ENCODE data around the gene BIRC2.

Gene BIRC2

DNA sequence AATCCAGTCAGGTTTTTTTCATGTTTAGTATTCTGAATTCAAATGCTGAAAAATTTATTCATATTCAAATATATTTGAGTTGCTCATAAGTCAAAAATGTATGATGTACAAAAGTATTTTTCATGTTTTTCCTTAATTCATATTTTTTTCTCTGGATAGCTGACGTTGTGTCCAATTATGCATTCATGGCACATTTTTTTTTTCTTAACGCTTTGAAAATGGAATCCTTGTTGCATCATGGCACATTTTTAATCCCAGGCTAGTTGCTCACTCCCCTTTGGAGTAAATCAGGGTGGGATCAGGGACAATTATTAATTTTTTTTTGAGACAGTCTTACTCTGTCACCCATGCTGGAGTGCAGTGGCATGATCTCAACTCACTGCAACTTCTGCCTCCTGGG lies 15.7 kb upstream of the BIRC2 start:
- no peak for TF ChIP-seq FOXP2 (optimal IDR thresholded peaks at IDR 0.05; ENCODE audit: borderline replicate concordance, extremely low read depth, extremely low read length, insufficient read depth)
- TF ChIP-seq SIN3A (IDR thresholded peaks at IDR 0.05; ENCODE audit: borderline replicate concordance, insufficient read depth, low read length) = no peak
- TF ChIP-seq, protein P1, sequence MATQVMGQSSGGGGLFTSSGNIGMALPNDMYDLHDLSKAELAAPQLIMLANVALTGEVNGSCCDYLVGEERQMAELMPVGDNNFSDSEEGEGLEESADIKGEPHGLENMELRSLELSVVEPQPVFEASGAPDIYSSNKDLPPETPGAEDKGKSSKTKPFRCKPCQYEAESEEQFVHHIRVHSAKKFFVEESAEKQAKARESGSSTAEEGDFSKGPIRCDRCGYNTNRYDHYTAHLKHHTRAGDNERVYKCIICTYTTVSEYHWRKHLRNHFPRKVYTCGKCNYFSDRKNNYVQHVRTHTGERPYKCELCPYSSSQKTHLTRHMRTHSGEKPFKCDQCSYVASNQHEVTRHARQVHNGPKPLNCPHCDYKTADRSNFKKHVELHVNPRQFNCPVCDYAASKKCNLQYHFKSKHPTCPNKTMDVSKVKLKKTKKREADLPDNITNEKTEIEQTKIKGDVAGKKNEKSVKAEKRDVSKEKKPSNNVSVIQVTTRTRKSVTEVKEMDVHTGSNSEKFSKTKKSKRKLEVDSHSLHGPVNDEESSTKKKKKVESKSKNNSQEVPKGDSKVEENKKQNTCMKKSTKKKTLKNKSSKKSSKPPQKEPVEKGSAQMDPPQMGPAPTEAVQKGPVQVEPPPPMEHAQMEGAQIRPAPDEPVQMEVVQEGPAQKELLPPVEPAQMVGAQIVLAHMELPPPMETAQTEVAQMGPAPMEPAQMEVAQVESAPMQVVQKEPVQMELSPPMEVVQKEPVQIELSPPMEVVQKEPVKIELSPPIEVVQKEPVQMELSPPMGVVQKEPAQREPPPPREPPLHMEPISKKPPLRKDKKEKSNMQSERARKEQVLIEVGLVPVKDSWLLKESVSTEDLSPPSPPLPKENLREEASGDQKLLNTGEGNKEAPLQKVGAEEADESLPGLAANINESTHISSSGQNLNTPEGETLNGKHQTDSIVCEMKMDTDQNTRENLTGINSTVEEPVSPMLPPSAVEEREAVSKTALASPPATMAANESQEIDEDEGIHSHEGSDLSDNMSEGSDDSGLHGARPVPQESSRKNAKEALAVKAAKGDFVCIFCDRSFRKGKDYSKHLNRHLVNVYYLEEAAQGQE (IDR thresholded peaks at IDR 0.05; ENCODE audit: insufficient read depth in 1 of 2, low read depth in 2 of 2, low read length in 2 of 2) = no peak
- no peak for TF ChIP-seq POLR2AphosphoS5 (IDR thresholded peaks at IDR 0.05; ENCODE audit: low read depth, low read length)
- TF ChIP-seq TAF1 (IDR thresholded peaks at IDR 0.05; ENCODE audit: borderline replicate concordance, insufficient read depth, low read length) = no peak

- TF ChIP-seq, protein P1 (IDR thresholded peaks at IDR 0.05; ENCODE audit: insufficient read depth in 1 of 2, low read depth in 2 of 2, low read length in 2 of 2) = no peak
- no peak for TF ChIP-seq SIN3A (IDR thresholded peaks at IDR 0.05; ENCODE audit: borderline replicate concordance, insufficient read depth, low read length)
- no peak for TF ChIP-seq TAF1 (IDR thresholded peaks at IDR 0.05; ENCODE audit: borderline replicate concordance, insufficient read depth, low read length)
- TF ChIP-seq POLR2AphosphoS5 (IDR thresholded peaks at IDR 0.05; ENCODE audit: low read depth, low read length) = no peak
- no peak for TF ChIP-seq FOXP2 (optimal IDR thresholded peaks at IDR 0.05; ENCODE audit: borderline replicate concordance, extremely low read depth, extremely low read length, insufficient read depth)
Measured at GRCh38 chr11:102332611-102332994, 14.4 kb upstream of the BIRC2 start.

DNA sequence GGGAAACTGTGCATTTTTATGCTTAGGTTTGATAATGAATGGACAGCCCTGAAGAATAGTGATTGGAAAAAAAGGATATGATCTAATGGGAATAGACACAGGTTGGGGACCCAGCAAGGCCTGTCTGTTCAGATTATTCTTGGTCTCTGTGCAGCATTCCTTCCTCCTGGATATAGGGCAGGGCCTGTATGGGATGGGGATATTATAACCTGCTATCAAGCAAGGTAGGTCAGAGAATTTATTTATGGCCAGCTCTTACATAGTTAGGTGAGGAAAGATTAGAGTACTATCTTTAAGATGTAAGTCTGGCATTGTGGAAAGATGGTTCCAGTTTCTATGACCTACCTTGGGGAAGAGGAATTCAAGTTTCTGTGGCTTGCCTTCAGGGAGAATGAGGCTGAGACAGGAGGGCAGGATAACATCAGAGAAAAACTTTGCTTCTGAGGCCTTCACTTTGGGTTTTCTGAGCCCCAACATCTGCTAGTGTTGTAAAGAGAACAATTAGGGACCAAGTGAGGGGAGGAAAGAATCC lies 8.5 kb upstream of the BIRC2 start:
- TF ChIP-seq SIN3A (IDR thresholded peaks at IDR 0.05; ENCODE audit: borderline replicate concordance, insufficient read depth, low read length) (no peak), FOXP2 (optimal IDR thresholded peaks at IDR 0.05; ENCODE audit: borderline replicate concordance, extremely low read depth, extremely low read length, insufficient read depth) (no peak), POLR2AphosphoS5 (IDR thresholded peaks at IDR 0.05; ENCODE audit: low read depth, low read length) (no peak)

DNA sequence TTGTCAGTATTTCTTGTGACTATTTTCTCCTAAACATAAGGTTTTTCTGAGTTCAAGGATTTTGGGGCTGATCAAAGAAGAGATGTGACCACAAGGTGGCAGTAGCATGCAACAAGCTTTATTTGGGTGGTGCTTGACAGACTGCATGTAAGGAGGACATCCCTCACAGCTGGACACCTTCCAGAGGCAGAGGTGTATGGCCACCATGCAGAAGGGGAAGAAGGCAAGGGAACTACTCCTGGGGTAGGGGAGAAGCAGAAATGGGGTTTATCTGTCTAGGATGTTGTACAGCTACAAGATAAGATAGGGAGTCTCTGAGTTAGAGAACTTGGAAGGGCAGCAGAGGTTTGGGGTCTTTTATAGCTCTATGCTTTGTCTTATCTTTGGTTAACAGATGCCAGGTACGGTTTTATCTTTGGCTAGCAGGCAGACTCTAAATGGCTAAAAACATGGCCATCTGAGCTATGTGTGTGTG lies 5.1 kb upstream of the BIRC2 start:
- TF ChIP-seq SIN3A (IDR thresholded peaks at IDR 0.05; ENCODE audit: borderline replicate concordance, insufficient read depth, low read length) = no peak
- TF ChIP-seq POLR2AphosphoS5 (IDR thresholded peaks at IDR 0.05; ENCODE audit: low read depth, low read length) = no peak
- TF ChIP-seq TAF1 (IDR thresholded peaks at IDR 0.05; ENCODE audit: borderline replicate concordance, insufficient read depth, low read length) = no peak
- TF ChIP-seq FOXP2 (optimal IDR thresholded peaks at IDR 0.05; ENCODE audit: borderline replicate concordance, extremely low read depth, extremely low read length, insufficient read depth) = no peak
- TF ChIP-seq, protein P1 (IDR thresholded peaks at IDR 0.05; ENCODE audit: insufficient read depth in 1 of 2, low read depth in 2 of 2, low read length in 2 of 2) = no peak

DNA sequence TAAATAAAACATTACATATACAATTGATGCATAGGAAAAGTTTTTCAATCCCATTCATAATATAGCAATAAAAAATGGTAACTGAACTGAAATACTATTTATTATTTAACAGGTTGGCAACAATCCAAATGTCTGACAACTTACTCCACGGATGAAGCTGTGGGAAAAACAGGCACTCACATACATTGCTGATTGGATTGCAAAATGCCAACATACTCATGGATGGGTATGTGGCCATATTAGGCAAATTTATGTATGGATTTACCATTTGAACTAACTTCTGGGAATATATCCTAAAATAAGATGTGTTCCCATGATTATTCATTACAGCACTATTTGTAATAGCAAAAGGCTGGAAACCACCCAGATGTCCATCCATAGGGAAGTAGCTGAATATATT lies 3.2 kb upstream of the BIRC2 start:
- TF ChIP-seq POLR2AphosphoS5 (IDR thresholded peaks at IDR 0.05; ENCODE audit: low read depth, low read length) (no peak), TAF1 (IDR thresholded peaks at IDR 0.05; ENCODE audit: borderline replicate concordance, insufficient read depth, low read length) (no peak), FOXP2 (optimal IDR thresholded peaks at IDR 0.05; ENCODE audit: borderline replicate concordance, extremely low read depth, extremely low read length, insufficient read depth) (no peak), SIN3A (IDR thresholded peaks at IDR 0.05; ENCODE audit: borderline replicate concordance, insufficient read depth, low read length) (no peak)
- TF ChIP-seq, protein P1 (IDR thresholded peaks at IDR 0.05; ENCODE audit: insufficient read depth in 1 of 2, low read depth in 2 of 2, low read length in 2 of 2) = no peak
